Spleen (tissue), 7 donors: ENCODE measurements around the gene GTF2I.

Source experiments
- POLR2A ChIP-seq, 3 donors: fragments of 450-650 bp; IDR thresholded peaks; one replicate each; pipeline ENCODE4 v1.5.1; 2017; ENCODE audit warnings: antibody characterized with exemption in 3 of 3, mild to moderate bottlenecking in 1 of 3
- TF ChIP-seq, protein P1 (sequence below), 11 experiments: fragments of 200-600 bp in 7 of 11; fragments of 450-650 bp in 4 of 11; sonication (generic) in 4 of 11; IDR thresholded peaks in 8 of 11; conservative IDR thresholded peaks in 3 of 11; 1 replicate in 7 of 11; 2 replicates in 4 of 11; pipeline versions ENCODE4 v1.4.0 to v1.8.0; 2016 to 2021; ENCODE audit warnings: antibody characterized with exemption in 11 of 11, inconsistent platforms in 4 of 11, mild to moderate bottlenecking in 1 of 11
- donor health status: DM: no; HTN: no; CAD: no; lungs with moderate emphysema.
- donor health status: DM: no; HTN: no; CAD: no.
- donor health status: DM: no; HTN: no; CAD: no.

DNA sequence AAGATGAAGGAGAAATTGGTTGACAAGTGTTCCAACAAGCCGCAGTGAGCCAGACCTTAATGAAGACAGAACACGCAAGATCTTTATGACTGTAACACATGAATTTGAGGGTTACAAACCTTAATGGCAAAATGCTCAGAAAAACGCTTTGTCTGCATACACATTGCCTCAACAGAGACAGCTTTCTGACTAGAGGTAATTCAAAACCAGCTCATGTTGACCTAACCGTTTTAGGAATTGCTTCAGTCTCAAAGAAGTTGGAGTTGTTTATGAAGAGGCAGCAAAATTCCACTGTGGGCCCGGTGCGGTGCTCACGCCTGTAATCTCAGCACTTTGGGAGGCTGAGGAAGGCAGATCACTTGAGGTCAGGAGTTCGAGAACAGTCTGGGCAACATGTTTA is 2.2 kb upstream of the GTF2I start:
- TF ChIP-seq, protein P1, sequence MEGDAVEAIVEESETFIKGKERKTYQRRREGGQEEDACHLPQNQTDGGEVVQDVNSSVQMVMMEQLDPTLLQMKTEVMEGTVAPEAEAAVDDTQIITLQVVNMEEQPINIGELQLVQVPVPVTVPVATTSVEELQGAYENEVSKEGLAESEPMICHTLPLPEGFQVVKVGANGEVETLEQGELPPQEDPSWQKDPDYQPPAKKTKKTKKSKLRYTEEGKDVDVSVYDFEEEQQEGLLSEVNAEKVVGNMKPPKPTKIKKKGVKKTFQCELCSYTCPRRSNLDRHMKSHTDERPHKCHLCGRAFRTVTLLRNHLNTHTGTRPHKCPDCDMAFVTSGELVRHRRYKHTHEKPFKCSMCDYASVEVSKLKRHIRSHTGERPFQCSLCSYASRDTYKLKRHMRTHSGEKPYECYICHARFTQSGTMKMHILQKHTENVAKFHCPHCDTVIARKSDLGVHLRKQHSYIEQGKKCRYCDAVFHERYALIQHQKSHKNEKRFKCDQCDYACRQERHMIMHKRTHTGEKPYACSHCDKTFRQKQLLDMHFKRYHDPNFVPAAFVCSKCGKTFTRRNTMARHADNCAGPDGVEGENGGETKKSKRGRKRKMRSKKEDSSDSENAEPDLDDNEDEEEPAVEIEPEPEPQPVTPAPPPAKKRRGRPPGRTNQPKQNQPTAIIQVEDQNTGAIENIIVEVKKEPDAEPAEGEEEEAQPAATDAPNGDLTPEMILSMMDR (IDR thresholded peaks at IDR 0.05 in 8 of 11, conservative IDR thresholded peaks at IDR 0.05 in 3 of 11) = no peak
- no peak for TF ChIP-seq POLR2A (IDR thresholded peaks at IDR 0.05)
